Liver (tissue), 3 donors: ENCODE measurements around the gene CA10.

Source experiments
- CTCF ChIP-seq: fragments of 150-350 bp; IDR thresholded peaks from 2 replicates; pipeline ENCODE4 v1.5.1; 2017; ENCODE audit warnings: improper control_type of control experiment, low read depth, low read length; ENCODE audit not compliant: missing input control
- EGR1 ChIP-seq, 2 donors: IDR thresholded peaks; 2 replicates each; pipeline ENCODE4 v1.6.1; 2016 to 2018; ENCODE audit warnings: antibody characterized with exemption in 2 of 2, low read depth in 2 of 2
- MAX ChIP-seq: IDR thresholded peaks from 2 replicates; pipeline ENCODE4 v1.6.1; 2016; ENCODE audit warnings: antibody characterized with exemption
- RAD21 ChIP-seq, 2 donors: IDR thresholded peaks; 2 replicates each; pipeline ENCODE4 v1.6.1; 2016; ENCODE audit warnings: antibody characterized with exemption in 2 of 2, mild to moderate bottlenecking in 2 of 2
- REST ChIP-seq: IDR thresholded peaks from 2 replicates; pipeline ENCODE4 v1.6.1; 2016; ENCODE audit warnings: antibody characterized with exemption, mild to moderate bottlenecking
- RXRA ChIP-seq, 2 donors: IDR thresholded peaks; 2 replicates each; pipeline ENCODE4 v1.6.1; 2017 to 2018; ENCODE audit warnings: antibody characterized with exemption in 2 of 2, mild to moderate bottlenecking in 1 of 2
- SP1 ChIP-seq: IDR thresholded peaks from 2 replicates; pipeline ENCODE4 v1.6.1; 2018; ENCODE audit warnings: antibody characterized with exemption, mild to moderate bottlenecking
- TAF1 ChIP-seq: conservative IDR thresholded peaks from 2 replicates; pipeline ENCODE4 v1.6.1; 2016; ENCODE audit warnings: antibody characterized with exemption, mild to moderate bottlenecking
- ZBTB33 ChIP-seq: IDR thresholded peaks from 2 replicates; pipeline ENCODE4 v1.6.1; 2016; ENCODE audit warnings: antibody characterized with exemption
- donor health status: healthy.
- donor health status: healthy.

GRCh38 chr17:52149626-52150025, 8.9 kb downstream of the CA10 start:
- no peak for TF ChIP-seq MAX
- TF ChIP-seq CTCF = no peak
- TF ChIP-seq SP1 = no peak
- no peak for TF ChIP-seq REST
- no peak for TF ChIP-seq RAD21 (IDR thresholded peaks at IDR 0.05)
- no peak for TF ChIP-seq ZBTB33
- TF ChIP-seq TAF1 = no peak
- TF ChIP-seq RXRA (IDR thresholded peaks at IDR 0.05) = no peak
- TF ChIP-seq EGR1 (IDR thresholded peaks at IDR 0.05; ENCODE audit: low read depth in 2 of 2) = no peak
